Measurements from ENCODE around the gene TAB2.

DNA sequence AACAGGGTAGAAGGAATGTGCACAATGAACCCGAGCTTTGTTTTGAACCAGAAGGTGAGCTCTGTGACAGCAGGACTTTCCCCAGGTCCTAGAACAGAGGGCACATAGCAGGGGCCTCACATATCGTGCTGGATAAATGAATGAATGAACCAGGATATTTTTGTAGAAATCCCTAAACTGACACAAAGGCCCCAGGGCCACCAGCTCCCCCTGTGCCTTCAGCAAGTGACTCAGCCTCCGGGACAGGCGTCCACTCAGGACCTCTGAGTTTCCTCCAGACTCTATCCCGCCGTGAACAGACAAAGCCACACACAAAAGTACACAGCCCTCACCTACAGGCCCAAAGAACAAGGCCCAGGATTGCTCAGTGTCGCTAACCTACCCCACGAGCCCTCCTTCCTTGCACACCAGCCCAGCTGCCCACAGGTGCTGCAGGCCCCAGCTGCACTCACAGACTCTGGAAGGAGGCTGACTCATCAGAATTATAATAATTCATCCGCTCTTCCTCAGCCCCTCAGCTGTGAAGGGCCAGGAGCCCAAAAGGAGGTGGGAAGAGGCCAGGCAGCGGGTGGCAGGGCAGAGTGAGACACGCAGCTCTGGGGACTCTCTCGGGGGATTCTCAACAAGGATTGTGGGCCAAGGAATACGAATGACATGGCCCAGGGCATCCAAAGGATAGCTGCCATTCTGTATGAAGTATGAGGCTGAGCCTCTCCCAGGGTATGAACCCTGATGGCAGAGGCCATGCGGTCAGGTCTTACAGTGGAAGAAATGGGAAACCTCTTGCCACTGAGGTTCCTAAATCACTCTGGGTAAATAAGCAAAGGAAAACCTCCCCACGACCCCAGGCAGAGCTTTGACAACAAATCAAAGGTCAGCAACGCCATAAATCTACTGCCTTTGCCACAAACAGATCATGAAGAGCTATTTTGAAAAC lies 123.5 kb downstream of the TAB2 start:
- TF ChIP-seq RFX5 (IDR thresholded peaks at IDR 0.05) (no peak), CBX8 (IDR thresholded peaks at IDR 0.05) (no peak), EP300 (IDR thresholded peaks at IDR 0.05) (no peak), ZSCAN20 (CRISPR knock-in tag; IDR thresholded peaks at IDR 0.05) (no peak), CHD2 (IDR thresholded peaks at IDR 0.05; ENCODE audit: low read length, partially characterized antibody) (no peak)
